OCI-LY1 (cell line): ENCODE data around the gene LRMDA.

Experiments used
- H2AFZ ChIP-seq: fragments of 200-600 bp; sonication (generic), shearing (Covaris generic); 2 replicates; pipeline ENCODE4 v1.6.0; 2014; ENCODE audit warnings: antibody characterized with exemption, mild to moderate bottlenecking, low read length
- H3F3A ChIP-seq: fragments of 200-600 bp; sonication (generic), shearing (Covaris generic); 2 replicates; pipeline ENCODE4 v1.6.0; 2014; ENCODE audit warnings: mild to moderate bottlenecking, antibody characterized with exemption, low read length, moderate library complexity; ENCODE audit not compliant: insufficient read depth
- H3K27ac ChIP-seq: fragments of 200-600 bp; sonication (generic); 2 replicates; pipeline ENCODE4 v1.5.1; 2014; ENCODE audit warnings: low read length, mixed run types, mild to moderate bottlenecking, low read depth; ENCODE audit not compliant: poor library complexity, severe bottlenecking
- H3K27me3 ChIP-seq: fragments of 200-600 bp; sonication (generic); 2 replicates; pipeline ENCODE4 v1.6.0; 2014; ENCODE audit warnings: antibody characterized with exemption, mild to moderate bottlenecking, low read length, moderate library complexity; ENCODE audit not compliant: insufficient read depth
- H3K36me3 ChIP-seq: fragments of 200-600 bp; sonication (generic); 2 replicates; pipeline ENCODE4 v1.6.1; 2014; ENCODE audit warnings: mild to moderate bottlenecking, antibody characterized with exemption, low read length, moderate library complexity, mixed read lengths; ENCODE audit not compliant: insufficient read depth
- H3K4me1 ChIP-seq: fragments of 200-600 bp; sonication (generic); 2 replicates; pipeline ENCODE4 v1.5.1; 2014; ENCODE audit warnings: mild to moderate bottlenecking, low read length, moderate library complexity; ENCODE audit not compliant: insufficient read depth, severe bottlenecking
- H3K4me2 ChIP-seq: fragments of 200-600 bp; sonication (generic), shearing (Covaris generic); 2 replicates; pipeline ENCODE4 v1.6.1; 2014; ENCODE audit warnings: low read length
- H3K4me3 ChIP-seq: fragments of 200-600 bp; sonication (generic); 2 replicates; pipeline ENCODE4 v1.5.1; 2014; ENCODE audit warnings: low read length, low read depth, mild to moderate bottlenecking, mixed read lengths; ENCODE audit not compliant: poor library complexity, severe bottlenecking
- H3K79me2 ChIP-seq: fragments of 200-600 bp; shearing (Covaris generic); 2 replicates; pipeline ENCODE4 v1.6.1; 2016; ENCODE audit warnings: mixed run types, low read length, mixed read lengths; ENCODE audit not compliant: insufficient read depth
- H3K9ac ChIP-seq: fragments of 200-600 bp; sonication (generic), shearing (Covaris generic); 2 replicates; pipeline ENCODE4 v1.6.1; 2014; ENCODE audit warnings: mild to moderate bottlenecking, low read length, mixed read lengths
- H3K9me2 ChIP-seq: fragments of 200-600 bp; sonication (generic), shearing (Covaris generic); 2 replicates; pipeline ENCODE4 v1.6.1; 2014; ENCODE audit warnings: low read depth, mild to moderate bottlenecking, low read length, mixed read lengths
- H3K9me3 ChIP-seq: fragments of 200-600 bp; shearing (Covaris generic); 2 replicates; pipeline ENCODE4 v1.6.1; 2014; ENCODE audit warnings: low read length, mixed read lengths
- H4K20me1 ChIP-seq: fragments of 200-600 bp; sonication (generic), shearing (Covaris generic); 2 replicates; pipeline ENCODE4 v1.6.0; 2016; ENCODE audit warnings: mild to moderate bottlenecking, low read length; ENCODE audit not compliant: insufficient read depth
- EZH2 ChIP-seq: fragments of 200-600 bp; sonication (generic), shearing (Covaris generic); IDR thresholded peaks from 2 replicates; pipeline ENCODE4 v1.8.0; 2017; ENCODE audit warnings: borderline replicate concordance, mixed run types, mild to moderate bottlenecking, antibody characterized with exemption, low read length, moderate library complexity, mixed read lengths
- TF ChIP-seq, protein P1 (sequence below): fragments of 200-600 bp; sonication (generic), shearing (Covaris generic); IDR thresholded peaks from 2 replicates; pipeline ENCODE4 v1.5.1; 2017; ENCODE audit warnings: mild to moderate bottlenecking, antibody characterized with exemption, low read length, moderate library complexity, mixed read lengths

LRMDA gene

DNA sequence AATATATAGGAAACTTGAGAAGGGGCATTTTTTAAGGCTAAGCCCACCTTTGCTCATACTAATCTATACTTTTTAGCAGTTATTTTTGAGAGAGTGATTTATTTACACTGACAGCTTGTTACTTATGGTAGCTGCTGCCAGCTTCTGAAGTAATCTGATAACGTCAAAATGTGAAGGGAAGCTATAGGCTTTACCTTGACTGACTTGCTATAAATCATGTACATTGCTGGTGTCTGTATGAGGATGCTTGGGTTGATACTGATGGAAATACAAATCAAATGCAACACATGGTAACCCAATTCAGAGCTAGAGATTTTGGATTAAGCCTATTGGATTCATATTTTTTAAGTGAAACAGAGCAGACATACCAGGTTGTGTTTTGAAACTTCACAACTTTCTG, 299.4 kb downstream of the LRMDA start:
- Histone ChIP-seq H3K27me3 (no peaks in the 10 kb centered on the region), H3F3A (no peaks in the 10 kb centered on the region), H3K79me2 (no peaks in the 10 kb centered on the region), H4K20me1 (no peaks in the 10 kb centered on the region), H3K27ac (no peak overlapping the region), H3K9me2 (no peaks in the 10 kb centered on the region), H3K4me2 (no peak overlapping the region), H3K9ac (no peak overlapping the region), H3K9me3 (no peaks in the 10 kb centered on the region), H3K4me1 (no peaks in the 10 kb centered on the region), H3K4me3 (no peak overlapping the region), H3K36me3 (no peaks in the 10 kb centered on the region), H2AFZ (no peak overlapping the region)
- TF ChIP-seq EZH2 = no peak
- TF ChIP-seq, protein P1, sequence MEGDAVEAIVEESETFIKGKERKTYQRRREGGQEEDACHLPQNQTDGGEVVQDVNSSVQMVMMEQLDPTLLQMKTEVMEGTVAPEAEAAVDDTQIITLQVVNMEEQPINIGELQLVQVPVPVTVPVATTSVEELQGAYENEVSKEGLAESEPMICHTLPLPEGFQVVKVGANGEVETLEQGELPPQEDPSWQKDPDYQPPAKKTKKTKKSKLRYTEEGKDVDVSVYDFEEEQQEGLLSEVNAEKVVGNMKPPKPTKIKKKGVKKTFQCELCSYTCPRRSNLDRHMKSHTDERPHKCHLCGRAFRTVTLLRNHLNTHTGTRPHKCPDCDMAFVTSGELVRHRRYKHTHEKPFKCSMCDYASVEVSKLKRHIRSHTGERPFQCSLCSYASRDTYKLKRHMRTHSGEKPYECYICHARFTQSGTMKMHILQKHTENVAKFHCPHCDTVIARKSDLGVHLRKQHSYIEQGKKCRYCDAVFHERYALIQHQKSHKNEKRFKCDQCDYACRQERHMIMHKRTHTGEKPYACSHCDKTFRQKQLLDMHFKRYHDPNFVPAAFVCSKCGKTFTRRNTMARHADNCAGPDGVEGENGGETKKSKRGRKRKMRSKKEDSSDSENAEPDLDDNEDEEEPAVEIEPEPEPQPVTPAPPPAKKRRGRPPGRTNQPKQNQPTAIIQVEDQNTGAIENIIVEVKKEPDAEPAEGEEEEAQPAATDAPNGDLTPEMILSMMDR = no peak

DNA sequence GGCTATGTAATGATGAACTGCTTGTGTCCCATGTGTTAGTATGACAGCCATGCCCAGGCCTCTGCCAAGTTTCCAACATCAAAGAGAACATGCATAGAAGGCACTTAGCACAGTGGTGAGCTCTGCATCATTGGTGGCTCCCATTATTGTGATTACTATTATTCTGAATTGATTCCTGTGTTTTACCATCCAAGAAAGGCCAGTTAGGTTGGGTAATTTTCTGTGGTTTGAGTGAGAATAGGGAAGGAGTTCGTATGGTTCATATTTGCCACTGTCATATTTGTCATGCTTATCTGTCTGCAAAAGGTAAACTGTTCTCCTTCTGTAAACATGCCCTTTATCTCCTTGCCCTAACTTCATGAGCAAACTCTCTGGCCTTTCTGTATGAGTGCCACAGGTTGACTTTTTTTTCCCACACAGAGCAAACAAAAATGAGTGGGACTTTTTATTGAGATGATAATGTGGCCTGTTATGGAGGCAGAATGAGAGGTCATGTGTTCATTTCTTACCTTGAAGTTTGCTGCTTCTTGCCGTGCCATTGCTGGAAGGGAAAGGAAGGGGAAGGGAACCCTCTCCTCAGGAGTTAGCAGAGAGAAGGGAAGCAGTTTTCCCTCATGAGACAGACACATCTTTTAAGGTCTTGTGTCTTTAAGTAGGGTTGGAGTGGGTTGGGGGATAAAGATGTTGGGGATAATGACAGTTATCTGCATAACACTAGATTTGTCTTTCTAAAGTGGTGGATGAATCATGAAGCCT, 301.9 kb downstream of the LRMDA start:
- H3F3A ChIP-seq = no peaks in the 10 kb centered on the region
- H3K36me3 ChIP-seq = no peaks in the 10 kb centered on the region
- no peaks in the 10 kb centered on the region for H3K9me2 ChIP-seq
- no peaks in the 10 kb centered on the region for H3K4me1 ChIP-seq
- H3K27ac ChIP-seq = no peak overlapping the region
- no peaks in the 10 kb centered on the region for H3K79me2 ChIP-seq
- no peak overlapping the region for H2AFZ ChIP-seq
- no peaks in the 10 kb centered on the region for H3K27me3 ChIP-seq
- H4K20me1 ChIP-seq = no peaks in the 10 kb centered on the region
- TF ChIP-seq, protein P1 = no peak
- no peak for TF ChIP-seq EZH2
- no peaks in the 10 kb centered on the region for H3K9me3 ChIP-seq
- no peak overlapping the region for H3K9ac ChIP-seq
- H3K4me3 ChIP-seq = no peak overlapping the region
- no peak overlapping the region for H3K4me2 ChIP-seq

DNA sequence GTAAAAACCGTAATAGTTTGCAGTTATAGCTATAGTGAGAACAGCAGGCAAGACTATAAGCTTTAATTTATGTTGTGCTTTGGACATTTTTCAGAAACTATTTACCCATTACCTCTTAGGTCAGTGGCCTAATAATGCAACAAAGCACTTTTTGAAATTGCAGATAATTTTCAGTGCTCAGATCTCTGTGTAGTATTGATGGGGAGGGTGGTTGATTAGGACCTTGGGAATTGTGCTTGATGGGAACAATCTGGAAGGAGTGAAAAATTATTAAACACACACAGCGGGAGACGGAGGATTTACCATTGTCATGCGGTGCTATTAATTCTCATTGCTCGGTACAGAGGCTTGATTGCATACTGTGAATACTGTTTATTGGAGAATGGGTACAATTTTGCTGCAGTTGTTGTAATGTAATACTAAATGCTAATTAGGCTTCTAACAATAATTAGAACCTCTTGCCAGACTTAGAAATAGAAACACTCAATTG, 304.8 kb downstream of the LRMDA start:
- Histone ChIP-seq H3K9ac (no peak overlapping the region), H3K27me3 (no peaks in the 10 kb centered on the region)
- no peak for TF ChIP-seq EZH2
- TF ChIP-seq, protein P1 = no peak

More for the DNA sequence above, 304.8 kb downstream of the LRMDA start:
- no peak overlapping the region for H3K4me3 ChIP-seq
- H3K4me2 ChIP-seq = no peak overlapping the region
- H3K9me2 ChIP-seq = no peaks in the 10 kb centered on the region
- H3K9me3 ChIP-seq = no peaks in the 10 kb centered on the region
- no peak overlapping the region for H2AFZ ChIP-seq
- no peaks in the 10 kb centered on the region for H3K36me3 ChIP-seq
- no peaks in the 10 kb centered on the region for H3F3A ChIP-seq
- H3K4me1 ChIP-seq = no peaks in the 10 kb centered on the region
- H3K27ac ChIP-seq = no peak overlapping the region
- H4K20me1 ChIP-seq = no peaks in the 10 kb centered on the region
- H3K79me2 ChIP-seq = no peaks in the 10 kb centered on the region
